GM15510 (cell line): ENCODE results near the gene ALDH3A1.

ENCODE experiments used
- POLR2A ChIP-seq: IDR thresholded peaks from 3 replicates; pipeline ENCODE4 v1.6.1; 2011; ENCODE audit warnings: borderline replicate concordance; ENCODE audit not compliant: insufficient read length; ENCODE audit errors: extremely low read depth

The ALDH3A1 gene

DNA sequence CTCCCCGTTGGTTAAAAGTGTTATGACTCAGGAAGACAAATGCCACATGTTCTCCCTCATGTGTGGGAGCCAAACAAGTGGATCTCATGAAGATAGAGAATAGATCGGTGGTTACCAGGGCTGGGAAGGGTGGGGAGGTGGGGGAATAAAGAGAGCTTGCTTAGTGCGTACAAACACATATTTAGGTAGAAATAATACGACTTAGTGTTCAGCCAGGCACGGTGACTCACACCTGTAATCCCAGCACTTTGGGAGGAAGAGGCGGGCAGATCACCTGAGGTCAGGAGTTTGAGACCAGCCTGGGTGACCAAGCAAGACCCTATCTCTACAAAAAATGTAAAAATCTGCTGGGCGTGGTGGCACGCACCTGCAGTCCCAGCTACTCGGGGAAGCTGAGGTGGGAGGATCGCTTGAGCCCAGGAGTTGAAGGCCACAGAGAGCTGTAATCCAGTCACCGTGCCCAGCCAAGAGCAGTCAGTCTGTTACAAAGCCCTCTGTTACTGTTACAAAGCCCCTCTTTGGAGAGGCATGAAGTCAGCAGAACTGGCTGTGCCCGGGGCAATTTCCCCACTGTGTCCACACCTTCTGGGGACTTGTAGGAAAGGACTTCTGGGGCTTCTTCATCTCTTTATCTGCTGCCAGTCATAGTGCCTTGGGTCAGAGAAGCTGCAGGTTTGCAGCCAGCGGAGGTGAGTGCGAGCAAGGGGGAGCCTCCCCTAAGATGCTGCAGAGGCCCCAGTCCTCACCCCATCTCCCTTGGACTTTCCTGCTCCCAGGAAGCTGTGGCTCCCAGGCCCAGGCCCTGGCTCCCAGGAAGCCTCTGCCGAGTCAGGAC lies 4.3 kb upstream of the ALDH3A1 start:
- TF ChIP-seq POLR2A, result no peak

DNA sequence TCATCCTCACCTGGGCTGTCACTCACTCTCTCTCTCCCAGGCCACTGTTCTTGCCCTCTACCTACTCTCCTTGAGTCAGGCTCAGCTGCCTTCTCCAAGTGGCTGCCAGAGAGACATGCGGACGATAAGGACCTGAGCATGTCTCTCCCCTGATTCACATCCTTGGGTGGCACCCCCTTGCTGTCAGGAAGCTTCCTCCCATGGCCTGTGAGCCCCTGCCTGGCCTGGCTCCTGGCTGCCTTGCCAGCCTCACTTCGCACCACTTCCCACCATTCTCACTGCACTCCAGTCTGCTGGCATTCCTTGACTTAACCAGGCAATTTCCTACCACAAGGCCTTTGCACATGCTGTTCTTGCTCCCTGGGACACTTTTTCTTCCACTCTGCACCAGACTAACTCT lies 2.7 kb upstream of the ALDH3A1 start:
- no peak for TF ChIP-seq POLR2A

- TF ChIP-seq POLR2A, result no peak
These were observed 2.0 kb upstream of the ALDH3A1 start for GRCh38 chr17:19750020-19750572.

DNA sequence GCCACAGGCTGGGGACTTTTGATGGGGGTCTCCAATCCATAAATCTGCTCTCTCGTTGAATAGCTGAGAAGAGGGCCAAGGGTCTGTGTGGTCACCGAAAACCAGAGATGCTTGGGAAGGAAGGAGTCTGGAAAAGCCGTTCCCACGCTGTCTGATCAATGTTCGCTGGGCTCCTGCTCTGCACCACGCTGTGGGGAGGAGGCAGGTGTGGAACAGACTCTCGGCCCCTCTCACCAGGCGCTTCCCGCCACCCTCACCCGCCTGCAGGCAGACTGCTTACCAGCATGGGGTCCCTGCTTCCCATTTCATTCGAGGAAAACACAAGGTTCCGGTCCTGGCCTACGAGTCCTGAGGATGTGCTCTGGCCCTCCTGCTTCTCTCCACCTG lies 702 bp upstream of the ALDH3A1 start:
- TF ChIP-seq POLR2A, result no peak

DNA sequence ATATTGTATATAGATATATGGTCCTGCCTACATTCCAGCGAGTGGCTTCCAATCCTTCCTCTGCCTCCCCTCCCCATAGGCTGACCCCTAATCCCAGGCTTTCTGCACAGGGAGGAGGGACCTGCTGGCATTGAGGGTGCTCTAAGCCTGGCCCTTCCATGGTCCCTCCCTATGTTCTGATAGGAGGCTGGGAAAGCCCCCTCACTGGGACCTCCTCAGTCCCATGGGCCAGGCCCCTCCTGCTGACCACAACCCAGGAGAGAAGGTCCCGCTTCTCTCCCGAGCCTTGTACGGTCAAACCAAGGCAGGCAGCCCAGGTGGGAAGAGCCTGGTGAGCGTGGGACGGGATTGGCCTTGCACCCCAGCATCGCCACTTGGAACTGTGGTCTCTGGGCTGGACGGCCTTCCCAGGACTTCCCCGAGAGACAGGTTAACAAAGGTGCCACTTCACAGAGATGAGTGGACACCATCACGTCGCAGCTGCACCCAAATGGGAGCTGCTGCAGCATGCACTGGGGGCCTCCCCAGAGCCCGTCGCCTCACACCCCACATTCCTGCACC lies 859 bp downstream of the ALDH3A1 start:
- TF ChIP-seq POLR2A, result no peak

DNA sequence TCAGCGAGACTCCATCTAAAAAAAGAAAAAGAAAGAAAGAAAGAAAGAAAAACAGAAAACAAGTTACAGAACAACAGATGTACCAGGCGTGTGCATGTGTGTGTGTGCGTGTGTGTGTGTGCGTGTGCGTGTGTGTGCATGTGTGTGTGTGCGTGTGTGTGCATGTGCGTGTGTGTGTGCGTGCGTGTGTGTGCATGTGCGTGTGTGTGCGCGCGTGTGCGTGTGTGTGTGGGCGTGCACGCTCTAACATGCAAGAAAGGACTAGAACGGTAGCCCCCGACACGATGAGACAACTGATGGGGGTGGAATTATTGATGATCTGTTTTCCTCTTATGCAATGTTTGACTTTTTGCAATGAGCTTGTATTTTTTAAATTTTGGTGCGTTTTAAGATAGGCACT lies 1.6 kb downstream of the ALDH3A1 start:
- TF ChIP-seq POLR2A, result no peak

- TF ChIP-seq POLR2A, result no peak
These were observed 3.0 kb downstream of the ALDH3A1 start for GRCh38 chr17:19744922-19745757.

- no peak for TF ChIP-seq POLR2A
These were observed 3.6 kb downstream of the ALDH3A1 start for GRCh38 chr17:19744492-19744891.

DNA sequence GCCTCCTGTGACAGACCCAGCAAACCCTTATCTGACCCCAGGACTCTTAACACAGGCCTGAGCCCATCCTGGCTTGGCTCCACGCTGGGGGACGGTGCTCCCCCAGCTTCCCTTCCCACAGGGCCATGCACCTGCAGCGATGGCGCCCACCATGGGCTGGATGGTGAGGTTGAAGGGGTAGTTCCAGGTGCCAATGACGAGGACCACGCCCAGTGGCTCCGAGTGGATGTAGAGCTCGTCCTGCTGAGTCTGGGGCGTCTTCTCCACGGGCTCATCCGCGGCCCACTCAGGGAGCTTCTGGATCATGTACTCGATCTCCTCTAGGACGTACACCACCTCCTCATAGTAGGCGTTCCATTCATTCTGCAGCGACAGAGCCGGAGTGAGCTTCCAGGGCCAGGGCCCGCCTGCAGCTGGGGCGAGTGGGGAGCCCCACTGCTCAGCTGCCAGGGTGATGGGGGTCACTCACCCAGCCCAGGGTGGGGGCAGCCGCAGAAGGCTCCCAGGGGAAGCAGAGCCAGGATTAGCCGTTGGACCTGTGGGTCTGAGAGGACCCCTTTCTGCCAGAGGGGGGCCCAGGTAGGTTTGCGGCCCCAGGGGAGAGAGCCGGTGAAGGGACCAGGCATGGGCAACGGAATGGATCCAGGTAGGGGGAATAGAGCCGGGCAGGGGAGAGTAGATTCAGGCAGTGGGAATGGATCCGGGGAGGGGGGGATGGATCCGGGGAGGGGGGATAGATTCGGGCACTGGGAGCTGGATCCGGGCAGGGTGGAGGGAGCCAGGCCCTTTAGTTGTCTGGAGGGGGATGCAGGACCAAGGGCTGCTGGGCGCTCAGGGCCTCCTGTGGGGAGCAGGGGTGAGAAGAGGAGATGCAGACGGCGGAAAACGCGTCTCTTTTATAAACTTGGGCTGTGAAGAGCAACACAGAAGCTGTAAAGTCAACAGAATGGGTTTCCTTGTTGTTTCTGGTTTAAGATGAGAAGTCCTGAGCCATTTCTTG lies 4.7 kb downstream of the ALDH3A1 start:
- no peak for TF ChIP-seq POLR2A

DNA sequence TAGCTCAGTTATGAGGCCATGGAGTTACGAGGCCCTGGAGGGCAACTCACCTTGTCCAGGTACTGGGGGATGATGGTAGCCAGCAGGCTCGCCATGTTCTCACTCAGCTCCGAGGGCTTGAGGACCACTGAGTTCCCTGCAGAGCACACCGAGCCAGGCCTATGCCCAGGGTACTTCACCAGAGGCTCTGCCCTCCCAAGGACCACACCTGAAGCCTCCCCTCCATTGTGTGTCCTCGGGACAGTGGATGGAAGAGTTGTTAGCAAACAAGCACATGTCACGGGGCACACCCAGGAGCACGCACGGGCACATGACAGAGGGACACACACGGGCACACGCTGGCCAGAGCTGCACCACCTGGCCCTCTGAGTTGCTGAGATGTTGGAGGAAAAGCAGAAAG lies 5.6 kb downstream of the ALDH3A1 start:
- no peak for TF ChIP-seq POLR2A

- no peak for TF ChIP-seq POLR2A
These were observed 6.2 kb downstream of the ALDH3A1 start for GRCh38 chr17:19741832-19742457.

DNA sequence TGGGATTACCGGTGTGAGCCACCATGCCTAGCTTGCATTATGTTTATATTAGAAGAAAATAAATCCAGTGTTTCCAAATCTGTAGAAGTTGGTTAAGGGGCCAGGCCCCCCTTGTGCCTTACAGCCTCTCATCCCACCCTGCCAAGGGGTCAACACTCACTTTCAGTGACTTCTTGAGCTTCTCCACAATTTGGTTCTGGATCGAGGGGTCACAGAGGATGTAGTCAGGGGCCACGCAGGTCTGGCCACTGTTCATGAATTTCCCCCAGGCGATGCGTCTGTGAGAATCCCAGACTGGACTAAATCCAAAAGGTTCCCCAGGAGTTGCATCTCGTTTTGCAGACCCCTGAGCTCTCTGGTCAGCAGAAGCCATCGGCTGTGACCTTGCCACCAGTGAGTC lies 7.2 kb downstream of the ALDH3A1 start:
- TF ChIP-seq POLR2A, result no peak
